ENCODE measurements around the gene ASF1A. TPM values are rescaled to one million over a fixed set of nuclear protein-coding genes. Genes with fewer than 3 reads are reported as not detected.
A peak's percentile ranks its signal among the peaks of the same experiment; 100 is the strongest.

ASF1A gene
- total RNA-seq, 6 experiments from 2014 or later = 17.3 to 25.9 (median 21.7) TPM

DNA sequence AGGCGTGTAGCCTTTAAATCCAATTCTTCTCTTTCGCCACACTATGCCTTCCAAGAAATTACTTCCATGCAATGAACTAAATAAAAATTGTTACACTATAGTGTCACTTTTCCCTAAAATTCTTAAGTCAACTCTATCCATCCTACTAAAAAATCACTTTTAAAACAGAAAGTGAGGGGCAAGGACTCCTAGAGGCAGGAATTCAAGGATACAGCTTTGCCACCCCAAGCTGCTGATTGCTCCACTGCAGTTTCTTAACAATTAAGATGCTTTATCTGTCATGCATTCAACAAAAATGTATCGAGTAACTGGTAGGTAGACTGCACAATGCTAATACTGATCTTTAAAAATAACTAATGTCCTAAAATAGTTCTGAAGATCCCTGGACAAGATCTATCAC lies 36.7 kb downstream of the ASF1A start:
- TF ChIP-seq, protein P1, sequence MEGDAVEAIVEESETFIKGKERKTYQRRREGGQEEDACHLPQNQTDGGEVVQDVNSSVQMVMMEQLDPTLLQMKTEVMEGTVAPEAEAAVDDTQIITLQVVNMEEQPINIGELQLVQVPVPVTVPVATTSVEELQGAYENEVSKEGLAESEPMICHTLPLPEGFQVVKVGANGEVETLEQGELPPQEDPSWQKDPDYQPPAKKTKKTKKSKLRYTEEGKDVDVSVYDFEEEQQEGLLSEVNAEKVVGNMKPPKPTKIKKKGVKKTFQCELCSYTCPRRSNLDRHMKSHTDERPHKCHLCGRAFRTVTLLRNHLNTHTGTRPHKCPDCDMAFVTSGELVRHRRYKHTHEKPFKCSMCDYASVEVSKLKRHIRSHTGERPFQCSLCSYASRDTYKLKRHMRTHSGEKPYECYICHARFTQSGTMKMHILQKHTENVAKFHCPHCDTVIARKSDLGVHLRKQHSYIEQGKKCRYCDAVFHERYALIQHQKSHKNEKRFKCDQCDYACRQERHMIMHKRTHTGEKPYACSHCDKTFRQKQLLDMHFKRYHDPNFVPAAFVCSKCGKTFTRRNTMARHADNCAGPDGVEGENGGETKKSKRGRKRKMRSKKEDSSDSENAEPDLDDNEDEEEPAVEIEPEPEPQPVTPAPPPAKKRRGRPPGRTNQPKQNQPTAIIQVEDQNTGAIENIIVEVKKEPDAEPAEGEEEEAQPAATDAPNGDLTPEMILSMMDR (IDR thresholded peaks at IDR 0.05) = peak; percentile 58
- no peak for DNase-seq
- no peak overlapping the region for H3K4me3 Mint-ChIP-seq
- no peak overlapping the region for H3K27ac Mint-ChIP-seq
- H3K4me1 Mint-ChIP-seq (ENCODE audit: low read depth) = peaks cover 18% of the 10 kb centered on the region
- H3K36me3 Mint-ChIP-seq (ENCODE audit: low read depth) = 0 out of 2 replicates have a peak, but pooled peaks cover 4% of the 10 kb centered on the region
- H3K9me3 Mint-ChIP-seq = no peaks in the 10 kb centered on the region
- no peaks in the 10 kb centered on the region; the same call in 1 of the 2 replicates for H3K27me3 Mint-ChIP-seq (ENCODE audit: insufficient read depth)

DNA sequence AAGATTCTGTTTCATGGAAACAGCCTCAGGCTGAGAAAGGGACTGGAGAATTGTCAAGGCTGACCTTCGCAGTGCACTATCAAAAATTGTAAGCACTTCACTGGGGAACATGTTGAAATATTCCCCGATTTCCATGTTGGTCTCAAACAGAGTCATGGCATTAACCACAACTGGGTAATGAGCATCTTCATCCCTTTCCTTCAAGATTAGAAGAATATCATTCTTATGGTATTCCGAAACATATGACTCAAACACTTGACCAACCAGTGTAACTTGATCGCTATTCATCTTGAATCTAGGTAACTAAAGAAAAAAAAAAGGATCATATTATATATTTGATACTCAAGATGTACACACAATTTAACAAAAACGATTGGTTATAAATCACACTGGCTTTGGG lies 37.5 kb downstream of the ASF1A start:
- H3K4me1 Mint-ChIP-seq (ENCODE audit: low read depth) = peaks cover 22% of the 10 kb centered on the region
- no peak for DNase-seq
- TF ChIP-seq, protein P1 (IDR thresholded peaks at IDR 0.05) = no peak
- H3K36me3 Mint-ChIP-seq (ENCODE audit: low read depth) = 0 out of 2 replicates have a peak, but pooled peaks cover 4% of the 10 kb centered on the region
- H3K4me3 Mint-ChIP-seq = no peak overlapping the region
- no peaks in the 10 kb centered on the region; the same call in 1 of the 2 replicates for H3K27me3 Mint-ChIP-seq (ENCODE audit: insufficient read depth)
- H3K27ac Mint-ChIP-seq = no peak overlapping the region
- H3K9me3 Mint-ChIP-seq = no peaks in the 10 kb centered on the region

DNA sequence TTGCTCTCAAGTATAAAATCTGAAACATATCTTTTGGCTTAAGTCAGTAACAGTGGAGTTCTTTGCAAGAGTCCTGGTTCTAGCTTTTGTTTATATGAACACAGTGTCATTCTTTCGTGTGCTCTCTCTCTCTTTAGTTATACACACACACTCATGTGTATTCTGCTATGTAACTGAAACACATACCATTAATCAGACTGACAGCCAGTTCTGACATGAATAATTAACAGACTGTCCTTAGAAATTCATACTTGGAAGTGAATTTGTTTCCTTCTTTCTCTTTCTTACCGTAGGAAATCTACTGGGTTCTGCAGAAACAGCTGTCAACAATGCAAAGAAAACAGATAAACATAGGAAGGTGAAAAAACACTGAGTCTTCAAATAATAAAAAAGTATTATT lies 38.5 kb downstream of the ASF1A start:
- TF ChIP-seq, protein P1 (IDR thresholded peaks at IDR 0.05) = no peak
- DNase-seq = no peak
- Mint-ChIP-seq H3K4me3 (no peak overlapping the region), H3K9me3 (no peaks in the 10 kb centered on the region), H3K4me1 (ENCODE audit: low read depth) (peaks cover 22% of the 10 kb centered on the region), H3K27me3 (ENCODE audit: insufficient read depth) (no peaks in the 10 kb centered on the region; the same call in 1 of the 2 replicates), H3K36me3 (ENCODE audit: low read depth) (0 out of 2 replicates have a peak, but pooled peaks cover 4% of the 10 kb centered on the region), H3K27ac (no peak overlapping the region)

GRCh38 chr6:118933855-118934460 lies 40.0 kb downstream of the ASF1A start:
- H3K27ac Mint-ChIP-seq = peak overlapping the region; percentile 10; the same call in 1 of the 2 replicates
- H3K4me1 Mint-ChIP-seq (ENCODE audit: low read depth) = peaks cover 22% of the 10 kb centered on the region
- TF ChIP-seq, protein P1 (IDR thresholded peaks at IDR 0.05) = no peak
- H3K36me3 Mint-ChIP-seq (ENCODE audit: low read depth) = 0 out of 2 replicates have a peak, but pooled peaks cover 4% of the 10 kb centered on the region
- H3K27me3 Mint-ChIP-seq (ENCODE audit: insufficient read depth) = no peaks in the 10 kb centered on the region; the same call in 1 of the 2 replicates
- peak overlapping the region; percentile 94 for H3K4me3 Mint-ChIP-seq
- no peaks in the 10 kb centered on the region for H3K9me3 Mint-ChIP-seq
- no peak for DNase-seq

DNA sequence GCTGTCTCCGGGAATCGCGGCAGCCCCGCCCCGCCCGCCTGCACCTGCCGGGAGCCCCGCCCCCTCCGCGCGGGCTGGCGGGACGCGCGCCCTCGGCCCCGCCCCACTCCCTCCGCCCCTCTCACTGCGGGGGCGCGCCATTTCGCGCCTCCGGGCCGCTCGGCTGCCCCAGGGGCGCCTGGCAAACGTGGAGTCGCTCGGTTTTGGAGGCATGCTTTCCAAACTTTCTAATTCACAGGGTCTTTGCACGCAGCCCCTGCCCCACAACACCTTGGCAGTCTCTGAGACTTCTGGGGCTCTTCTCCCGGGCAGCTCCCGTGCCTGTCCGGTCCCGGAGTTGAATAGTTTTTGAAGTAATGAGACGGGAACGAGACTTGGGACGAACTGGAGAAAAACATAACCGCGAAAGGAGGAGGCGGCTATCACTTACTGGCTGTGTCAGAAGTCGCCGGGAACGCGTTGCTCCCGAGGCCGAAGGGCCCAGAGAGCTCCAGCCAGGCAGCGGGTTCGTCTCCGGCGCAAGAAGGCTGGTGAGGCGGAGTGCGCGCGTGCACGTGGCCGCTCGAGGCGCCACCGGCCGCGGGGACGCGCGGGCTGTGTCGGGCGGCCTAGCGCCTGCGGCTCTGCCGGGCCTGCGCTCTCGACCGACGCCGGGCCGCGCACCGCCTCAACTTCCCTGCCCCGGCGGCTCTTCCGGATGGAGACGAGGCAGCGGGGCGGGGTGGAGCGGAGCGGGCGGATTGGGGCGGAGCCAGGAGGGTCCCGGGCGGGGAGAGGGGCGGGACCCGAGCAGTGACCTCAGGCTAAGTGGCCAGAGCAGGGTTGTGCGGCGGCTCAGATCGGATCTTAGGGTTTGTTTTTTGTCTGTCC lies 40.7 kb downstream of the ASF1A start, which contains the start of gene MCM9:
MCM9 (minus strand) TSS at position 699 of the 870 bp plus-strand sequence. CDS start 3,436 bp downstream, outside the sequence.
- H3K27me3 Mint-ChIP-seq (ENCODE audit: insufficient read depth) = no peaks in the 10 kb centered on the region; the same call in 1 of the 2 replicates
- TF ChIP-seq, protein P1 (IDR thresholded peaks at IDR 0.05) = no peak
- H3K4me1 Mint-ChIP-seq (ENCODE audit: low read depth) = peaks cover 22% of the 10 kb centered on the region
- peak within 1 kb of the TSS; percentile 88 for H3K27ac Mint-ChIP-seq
- H3K9me3 Mint-ChIP-seq = no peaks in the 10 kb centered on the region
- DNase-seq = peak; percentile 64
- H3K4me3 Mint-ChIP-seq = peak within 1 kb of the TSS; percentile 94
- 0 out of 2 replicates have a peak, but pooled peaks cover 4% of the 10 kb centered on the region for H3K36me3 Mint-ChIP-seq (ENCODE audit: low read depth)

Data from HFFc6 (cell line).